Cardiac fibroblast (primary cell): Measurements from ENCODE around the gene ADAM12.
A peak's percentile ranks its signal among the peaks of the same experiment; 100 is the strongest.

Experiments
- DNase-seq, 2 donors: peaks; one replicate each; pipeline versions ENCODE4 v3.0.0 to v3.0.0-alpha.2; 2010; ENCODE audit warnings: low read depth in 2 of 2
- H3K4me3 ChIP-seq, 2 donors: replicated peaks in 1 of 2; 1 replicate in 1 of 2; 2 replicates in 1 of 2; pipeline ENCODE4 v1.5.1; 2011; ENCODE audit warnings: low read depth in 2 of 2, low read length in 2 of 2, mild to moderate bottlenecking in 2 of 2, moderate library complexity in 1 of 2
- TF ChIP-seq, protein P1 (sequence below): IDR thresholded peaks from one replicate; pipeline ENCODE4 v1.5.1; 2011; ENCODE audit warnings: low read depth, mild to moderate bottlenecking, low read length, inconsistent platforms

The ADAM12 gene

DNA sequence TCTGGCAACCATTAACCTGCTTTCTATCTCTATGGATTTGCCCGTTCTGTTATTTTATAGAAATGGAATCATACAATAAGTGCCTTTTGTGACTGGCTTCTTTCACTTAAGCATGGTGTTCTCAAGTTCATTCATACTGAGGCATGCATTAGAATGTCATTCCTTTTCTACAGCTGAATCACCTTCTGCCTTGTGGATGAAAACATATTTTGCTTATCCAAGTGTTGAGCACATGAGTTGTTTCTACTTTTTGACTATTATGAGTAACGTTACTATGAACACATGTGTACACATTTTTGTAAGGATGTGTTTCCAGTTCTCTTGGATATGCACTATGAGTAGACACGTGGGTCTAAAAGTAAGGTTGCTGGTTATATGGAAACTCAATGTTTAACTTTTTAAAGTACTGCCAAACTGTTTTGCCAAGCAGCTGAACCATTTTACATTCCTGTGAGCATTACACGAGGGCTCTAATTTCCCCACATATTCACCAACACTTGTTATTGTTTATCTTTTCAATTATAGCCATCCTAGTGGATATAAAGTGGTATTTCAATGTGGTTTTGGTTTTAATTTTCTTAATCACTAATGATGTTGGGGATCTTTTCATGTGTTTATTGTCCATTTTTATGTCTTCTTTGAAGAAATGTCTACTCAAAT, 250.6 kb downstream of the ADAM12 start:
- DNase-seq, result peak in 1 of 2 donors; percentile 38
- TF ChIP-seq, protein P1, sequence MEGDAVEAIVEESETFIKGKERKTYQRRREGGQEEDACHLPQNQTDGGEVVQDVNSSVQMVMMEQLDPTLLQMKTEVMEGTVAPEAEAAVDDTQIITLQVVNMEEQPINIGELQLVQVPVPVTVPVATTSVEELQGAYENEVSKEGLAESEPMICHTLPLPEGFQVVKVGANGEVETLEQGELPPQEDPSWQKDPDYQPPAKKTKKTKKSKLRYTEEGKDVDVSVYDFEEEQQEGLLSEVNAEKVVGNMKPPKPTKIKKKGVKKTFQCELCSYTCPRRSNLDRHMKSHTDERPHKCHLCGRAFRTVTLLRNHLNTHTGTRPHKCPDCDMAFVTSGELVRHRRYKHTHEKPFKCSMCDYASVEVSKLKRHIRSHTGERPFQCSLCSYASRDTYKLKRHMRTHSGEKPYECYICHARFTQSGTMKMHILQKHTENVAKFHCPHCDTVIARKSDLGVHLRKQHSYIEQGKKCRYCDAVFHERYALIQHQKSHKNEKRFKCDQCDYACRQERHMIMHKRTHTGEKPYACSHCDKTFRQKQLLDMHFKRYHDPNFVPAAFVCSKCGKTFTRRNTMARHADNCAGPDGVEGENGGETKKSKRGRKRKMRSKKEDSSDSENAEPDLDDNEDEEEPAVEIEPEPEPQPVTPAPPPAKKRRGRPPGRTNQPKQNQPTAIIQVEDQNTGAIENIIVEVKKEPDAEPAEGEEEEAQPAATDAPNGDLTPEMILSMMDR, result no peak
- H3K4me3 ChIP-seq, result no peak overlapping the region

DNA sequence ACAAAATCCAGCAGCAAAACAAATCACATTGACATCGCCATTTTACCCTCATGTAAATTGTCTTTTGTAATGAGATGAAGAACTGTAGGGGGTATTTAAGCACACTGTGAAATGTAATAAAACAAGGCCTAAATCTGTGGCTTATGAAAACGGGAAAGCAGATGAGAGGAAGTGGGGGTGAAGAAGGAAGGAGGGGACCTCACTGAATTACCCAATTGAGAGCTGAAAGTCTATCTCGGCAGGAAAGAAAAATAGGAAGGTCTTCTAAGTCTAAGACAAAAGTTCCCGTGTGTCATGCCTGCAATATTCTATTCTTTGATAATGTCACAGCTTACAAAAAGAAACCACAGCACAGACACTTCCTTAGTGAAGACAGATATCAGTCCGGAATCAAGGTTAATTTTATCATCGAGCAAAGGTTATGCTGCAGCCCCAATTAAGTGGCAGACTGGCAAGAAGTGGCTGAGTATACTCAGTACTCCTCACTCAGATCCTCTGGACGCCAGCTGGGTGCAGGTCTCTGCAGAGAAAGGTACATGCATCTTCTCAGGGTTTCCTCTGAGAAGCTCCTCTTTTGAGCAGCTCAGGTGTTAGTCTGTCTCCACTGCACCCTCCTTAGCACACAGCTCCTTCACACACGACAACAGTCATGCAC, 252.2 kb downstream of the ADAM12 start:
- TF ChIP-seq, protein P1, result no peak
- no peak overlapping the region for H3K4me3 ChIP-seq
- no peak for DNase-seq

DNA sequence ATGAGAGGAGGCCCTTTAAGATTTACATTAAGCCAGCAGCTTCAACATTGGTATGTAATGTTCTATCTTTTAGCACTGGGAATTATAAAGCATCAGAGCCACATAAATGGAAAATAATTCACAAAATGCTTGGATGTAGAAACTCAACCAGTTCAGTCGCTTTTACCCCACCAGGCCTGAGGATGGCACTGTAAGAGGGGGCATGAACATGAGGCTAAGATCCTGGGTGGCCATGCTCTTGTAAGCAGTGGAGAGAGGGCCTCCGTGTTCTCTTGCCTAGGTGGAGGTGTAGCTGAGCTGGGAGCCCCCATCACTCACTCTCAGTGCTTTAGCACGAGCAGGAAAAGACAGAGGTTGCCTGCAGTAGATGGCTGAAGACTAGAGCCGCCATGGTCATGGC, 253.1 kb downstream of the ADAM12 start:
- TF ChIP-seq, protein P1, result no peak

GRCh38 chr10:126133906-126134656, 254.2 kb downstream of the ADAM12 start:
- DNase-seq, result peak; percentile 69 to 92
- TF ChIP-seq, protein P1, result no peak
- no peak overlapping the region for H3K4me3 ChIP-seq

More for the DNA sequence above, 253.1 kb downstream of the ADAM12 start:
- peak; percentile 31 to 37 for DNase-seq
- H3K4me3 ChIP-seq, result no peak overlapping the region

DNA sequence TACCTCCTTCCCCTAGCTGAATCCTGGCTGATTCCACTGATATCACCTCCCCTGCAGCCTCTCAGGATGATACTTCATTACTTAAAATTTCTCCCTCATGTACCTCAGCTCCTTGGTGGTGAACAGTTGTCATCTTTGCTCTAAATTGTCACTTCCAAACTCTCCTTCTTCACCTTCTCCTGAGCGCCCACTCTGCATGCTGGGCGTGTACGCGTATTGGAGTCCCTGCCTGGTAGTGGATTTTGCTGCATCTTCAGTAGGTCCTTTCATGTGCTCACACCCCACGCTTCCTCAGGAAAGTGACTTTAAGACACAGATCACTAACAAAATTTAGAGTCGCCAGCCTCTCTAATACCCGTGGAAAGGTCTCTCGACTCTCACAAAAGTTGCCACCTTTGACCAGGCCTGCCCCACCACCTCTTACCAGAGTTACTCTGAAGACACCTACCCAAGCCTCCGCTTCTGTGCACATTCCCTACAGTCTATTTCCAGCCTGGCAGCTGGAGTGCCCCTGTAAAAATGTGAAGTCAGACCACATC, 255.1 kb downstream of the ADAM12 start:
- TF ChIP-seq, protein P1, result no peak
- no peak for DNase-seq
- H3K4me3 ChIP-seq, result no peak overlapping the region

DNA sequence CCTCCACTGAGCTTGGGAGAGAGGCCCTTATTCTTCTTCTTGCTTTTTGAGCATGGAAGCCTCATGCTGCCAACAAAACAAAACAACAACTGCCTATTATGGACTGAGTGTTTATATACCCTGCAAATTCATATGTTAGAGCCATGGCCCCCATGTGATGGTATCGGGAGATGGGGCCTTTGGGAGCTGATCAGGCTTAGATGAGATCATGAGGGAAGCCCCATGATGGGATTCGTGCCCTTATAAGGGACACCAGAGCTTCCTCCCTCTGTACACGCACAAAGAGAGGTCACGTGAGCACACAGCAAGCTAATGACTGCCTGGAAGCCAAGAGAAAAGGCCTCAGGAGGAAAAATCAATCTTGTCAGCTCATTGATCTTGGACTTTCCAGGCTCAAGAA, 256.9 kb downstream of the ADAM12 start:
- no peak for DNase-seq
- TF ChIP-seq, protein P1, result no peak
- H3K4me3 ChIP-seq, result no peak overlapping the region
